ENCODE measurements around the gene PDCD1.

DNA sequence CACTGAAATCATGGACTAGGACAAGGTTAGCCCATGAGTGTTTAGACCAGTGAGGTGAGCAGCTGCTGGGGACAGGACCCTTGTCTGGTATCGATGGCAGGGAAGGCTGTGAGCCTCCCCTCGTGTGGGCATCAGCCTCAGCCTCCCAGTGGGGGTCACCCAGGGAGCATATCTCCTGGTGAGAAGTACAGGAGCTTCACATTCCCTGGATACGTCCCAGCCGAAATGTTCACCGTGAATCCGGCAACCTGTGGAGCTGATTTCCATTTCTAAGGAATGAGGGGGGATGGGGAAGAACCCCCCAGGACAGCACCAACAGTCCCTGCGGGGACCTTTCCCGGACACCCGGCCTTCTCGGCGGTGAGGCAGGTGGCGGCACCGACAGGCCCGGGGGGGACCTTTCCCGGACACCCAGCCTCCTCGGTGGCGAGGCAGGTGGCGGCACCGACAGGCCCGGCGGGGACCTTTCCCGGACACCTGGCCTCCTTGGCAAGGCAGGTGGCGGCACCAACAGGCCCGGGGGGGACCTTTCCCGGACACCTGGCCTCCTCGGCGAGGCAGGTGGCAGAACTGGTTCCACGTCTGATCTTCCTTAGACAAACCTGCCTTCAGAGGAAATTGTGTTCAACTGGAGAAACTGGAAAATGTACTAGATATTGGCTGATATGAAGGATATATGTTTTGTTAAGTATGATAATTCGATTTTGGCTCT, 32.0 kb upstream of the PDCD1 start:
- no peak for TF ChIP-seq CTCF (IDR thresholded peaks at IDR 0.05; ENCODE audit: poor library complexity)
- TF ChIP-seq EZH2 (IDR thresholded peaks at IDR 0.05; ENCODE audit: borderline replicate concordance), result no peak
- no peak for TF ChIP-seq EZH2phosphoT487 (IDR thresholded peaks at IDR 0.05; ENCODE audit: low read depth, severe bottlenecking, unreplicated experiment)
